ENCODE data around the gene EEFSEC.

EEFSEC gene

DNA sequence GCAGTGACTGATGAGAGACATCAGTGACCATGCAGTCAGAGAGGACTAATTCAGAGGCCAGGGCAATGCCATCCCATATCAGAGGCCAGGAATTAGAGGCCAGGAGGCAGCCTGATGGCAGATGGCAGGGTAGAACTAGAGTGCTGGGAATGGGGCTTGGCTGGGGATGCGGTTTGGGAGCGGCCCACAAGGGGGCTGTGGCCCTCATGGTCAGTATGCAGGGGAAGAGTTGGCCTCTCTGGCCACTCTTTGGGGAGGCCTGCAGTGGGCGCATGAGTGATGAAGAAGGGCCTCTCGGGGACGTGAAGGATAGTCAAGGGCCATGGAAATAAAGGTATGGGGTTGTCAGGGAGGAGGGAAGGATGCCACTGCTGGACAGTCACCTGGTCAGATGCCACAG lies 101.7 kb downstream of the EEFSEC start:
- no peak for TF ChIP-seq EZH2 (optimal IDR thresholded peaks at IDR 0.05; ENCODE audit: low read depth, low read length)
- TF ChIP-seq, protein P1, sequence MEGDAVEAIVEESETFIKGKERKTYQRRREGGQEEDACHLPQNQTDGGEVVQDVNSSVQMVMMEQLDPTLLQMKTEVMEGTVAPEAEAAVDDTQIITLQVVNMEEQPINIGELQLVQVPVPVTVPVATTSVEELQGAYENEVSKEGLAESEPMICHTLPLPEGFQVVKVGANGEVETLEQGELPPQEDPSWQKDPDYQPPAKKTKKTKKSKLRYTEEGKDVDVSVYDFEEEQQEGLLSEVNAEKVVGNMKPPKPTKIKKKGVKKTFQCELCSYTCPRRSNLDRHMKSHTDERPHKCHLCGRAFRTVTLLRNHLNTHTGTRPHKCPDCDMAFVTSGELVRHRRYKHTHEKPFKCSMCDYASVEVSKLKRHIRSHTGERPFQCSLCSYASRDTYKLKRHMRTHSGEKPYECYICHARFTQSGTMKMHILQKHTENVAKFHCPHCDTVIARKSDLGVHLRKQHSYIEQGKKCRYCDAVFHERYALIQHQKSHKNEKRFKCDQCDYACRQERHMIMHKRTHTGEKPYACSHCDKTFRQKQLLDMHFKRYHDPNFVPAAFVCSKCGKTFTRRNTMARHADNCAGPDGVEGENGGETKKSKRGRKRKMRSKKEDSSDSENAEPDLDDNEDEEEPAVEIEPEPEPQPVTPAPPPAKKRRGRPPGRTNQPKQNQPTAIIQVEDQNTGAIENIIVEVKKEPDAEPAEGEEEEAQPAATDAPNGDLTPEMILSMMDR (IDR thresholded peaks at IDR 0.05; ENCODE audit: low read length) = no peak
- no peak for TF ChIP-seq EZH2phosphoT487 (IDR thresholded peaks at IDR 0.05; ENCODE audit: low read length)
- H3F3A ChIP-seq (ENCODE audit: insufficient read depth, low read length) = no peaks in the 10 kb centered on the region
- no peaks in the 10 kb centered on the region for H4K20me1 ChIP-seq (ENCODE audit: insufficient read depth, low read length)
- DNase-seq = no peak
- no peaks in the 10 kb centered on the region for H3K9me2 ChIP-seq (replicated peaks; ENCODE audit: insufficient read depth, low read length)
- no peak overlapping the region for H3K4me2 ChIP-seq (ENCODE audit: low read depth, low read length)
- H3K4me3 ChIP-seq (ENCODE audit: low read length) = no peak overlapping the region
- H3K27ac ChIP-seq (ENCODE audit: low read length) = no peak overlapping the region
- H3K36me3 ChIP-seq (replicated peaks; ENCODE audit: insufficient read depth, low read length) = no peaks in the 10 kb centered on the region
- H3K4me1 ChIP-seq (ENCODE audit: low read length) = no peaks in the 10 kb centered on the region
- H3K9me3 ChIP-seq (replicated peaks; ENCODE audit: insufficient read depth, low read length) = no peaks in the 10 kb centered on the region
- no peaks in the 10 kb centered on the region for H3K27me3 ChIP-seq (replicated peaks; ENCODE audit: insufficient read depth, low read length)
- H3K9ac ChIP-seq (ENCODE audit: low read length) = no peak overlapping the region
- H3K79me2 ChIP-seq (ENCODE audit: low read length) = no peaks in the 10 kb centered on the region
- no peak overlapping the region for H2AFZ ChIP-seq (ENCODE audit: low read length)

- H2AFZ ChIP-seq (ENCODE audit: low read length) = no peak overlapping the region
- H3K36me3 ChIP-seq (replicated peaks; ENCODE audit: insufficient read depth, low read length) = no peaks in the 10 kb centered on the region
- H3K27me3 ChIP-seq (replicated peaks; ENCODE audit: insufficient read depth, low read length) = no peaks in the 10 kb centered on the region
- H3K9me2 ChIP-seq (replicated peaks; ENCODE audit: insufficient read depth, low read length) = no peaks in the 10 kb centered on the region
- no peak for DNase-seq
- H3F3A ChIP-seq (ENCODE audit: insufficient read depth, low read length) = no peaks in the 10 kb centered on the region
- no peak overlapping the region for H3K27ac ChIP-seq (ENCODE audit: low read length)
- H3K79me2 ChIP-seq (ENCODE audit: low read length) = no peaks in the 10 kb centered on the region
- no peaks in the 10 kb centered on the region for H4K20me1 ChIP-seq (ENCODE audit: insufficient read depth, low read length)
- TF ChIP-seq EZH2 (optimal IDR thresholded peaks at IDR 0.05; ENCODE audit: low read depth, low read length) (no peak), EZH2phosphoT487 (IDR thresholded peaks at IDR 0.05; ENCODE audit: low read length) (no peak)
- TF ChIP-seq, protein P1 (IDR thresholded peaks at IDR 0.05; ENCODE audit: low read length) = no peak
- H3K9ac ChIP-seq (ENCODE audit: low read length) = no peak overlapping the region
- H3K4me3 ChIP-seq (ENCODE audit: low read length) = no peak overlapping the region
- no peaks in the 10 kb centered on the region for H3K9me3 ChIP-seq (replicated peaks; ENCODE audit: insufficient read depth, low read length)
- H3K4me1 ChIP-seq (ENCODE audit: low read length) = no peaks in the 10 kb centered on the region
- no peak overlapping the region for H3K4me2 ChIP-seq (ENCODE audit: low read depth, low read length)
These were observed 102.8 kb downstream of the EEFSEC start for GRCh38 chr3:128256131-128256530.

GRCh38 chr3:128257632-128258031 lies 104.4 kb downstream of the EEFSEC start:
- Histone ChIP-seq H3K4me1 (ENCODE audit: low read length) (no peaks in the 10 kb centered on the region), H3K27ac (ENCODE audit: low read length) (no peak overlapping the region), H3K9me2 (replicated peaks; ENCODE audit: insufficient read depth, low read length) (no peaks in the 10 kb centered on the region), H3K9me3 (replicated peaks; ENCODE audit: insufficient read depth, low read length) (no peaks in the 10 kb centered on the region), H3F3A (ENCODE audit: insufficient read depth, low read length) (no peaks in the 10 kb centered on the region), H3K9ac (ENCODE audit: low read length) (no peak overlapping the region), H3K36me3 (replicated peaks; ENCODE audit: insufficient read depth, low read length) (no peaks in the 10 kb centered on the region), H2AFZ (ENCODE audit: low read length) (no peak overlapping the region), H3K4me2 (ENCODE audit: low read depth, low read length) (no peak overlapping the region), H3K27me3 (replicated peaks; ENCODE audit: insufficient read depth, low read length) (no peaks in the 10 kb centered on the region), H3K79me2 (ENCODE audit: low read length) (no peaks in the 10 kb centered on the region), H3K4me3 (ENCODE audit: low read length) (no peak overlapping the region), H4K20me1 (ENCODE audit: insufficient read depth, low read length) (no peaks in the 10 kb centered on the region)
- DNase-seq = no peak
- no peak for TF ChIP-seq EZH2 (optimal IDR thresholded peaks at IDR 0.05; ENCODE audit: low read depth, low read length)
- no peak for TF ChIP-seq EZH2phosphoT487 (IDR thresholded peaks at IDR 0.05; ENCODE audit: low read length)
- TF ChIP-seq, protein P1 (IDR thresholded peaks at IDR 0.05; ENCODE audit: low read length) = no peak

Measured in MM.1S (cell line).